ENCODE results near the gene LYSET.

DNA sequence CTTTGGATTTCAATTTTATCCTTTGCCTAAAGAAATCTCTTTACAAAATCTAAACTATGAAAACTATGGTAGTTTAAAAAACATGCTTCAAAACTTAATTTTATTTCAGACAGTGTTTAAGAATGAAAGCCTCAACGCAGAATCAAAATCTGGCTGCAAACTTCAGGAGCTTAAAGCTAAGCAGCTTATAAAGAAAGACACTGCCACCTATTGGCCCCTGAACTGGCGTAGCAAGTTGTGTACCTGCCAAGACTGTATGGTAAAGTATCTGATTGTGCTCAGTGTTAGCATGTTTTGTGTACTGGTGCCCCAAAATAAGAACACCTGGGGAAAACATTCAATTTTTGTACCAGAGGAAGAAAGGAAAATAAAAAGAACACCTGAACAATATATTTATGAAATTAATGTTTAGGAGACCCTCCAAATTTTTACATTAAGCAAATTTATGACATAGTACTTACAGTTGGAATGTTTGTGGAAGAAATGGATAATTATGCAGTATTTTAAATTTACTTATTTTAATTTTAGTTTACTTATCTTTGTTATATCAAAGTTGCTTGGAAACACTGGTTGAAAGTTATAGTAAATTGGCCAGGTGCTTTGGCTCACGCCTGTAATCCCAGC is 34.1 kb downstream of the LYSET start:
- peak in 1 of 3 donors; percentile 26 for TF ChIP-seq CTCF (IDR thresholded peaks at IDR 0.05)
- no peak for TF ChIP-seq POLR2AphosphoS5 (IDR thresholded peaks at IDR 0.05)
